GM19372 (cell line): Measurements from ENCODE around the gene C1QTNF6.

Source experiments
- ATAC-seq: cut with Tn5 transposase; IDR thresholded peaks from one replicate; pipeline ENCODE4 v1.9.1; 2021; ENCODE audit warnings: mild to moderate bottlenecking, low read depth, moderate library complexity; ENCODE audit not compliant: unreplicated experiment

Gene C1QTNF6

DNA sequence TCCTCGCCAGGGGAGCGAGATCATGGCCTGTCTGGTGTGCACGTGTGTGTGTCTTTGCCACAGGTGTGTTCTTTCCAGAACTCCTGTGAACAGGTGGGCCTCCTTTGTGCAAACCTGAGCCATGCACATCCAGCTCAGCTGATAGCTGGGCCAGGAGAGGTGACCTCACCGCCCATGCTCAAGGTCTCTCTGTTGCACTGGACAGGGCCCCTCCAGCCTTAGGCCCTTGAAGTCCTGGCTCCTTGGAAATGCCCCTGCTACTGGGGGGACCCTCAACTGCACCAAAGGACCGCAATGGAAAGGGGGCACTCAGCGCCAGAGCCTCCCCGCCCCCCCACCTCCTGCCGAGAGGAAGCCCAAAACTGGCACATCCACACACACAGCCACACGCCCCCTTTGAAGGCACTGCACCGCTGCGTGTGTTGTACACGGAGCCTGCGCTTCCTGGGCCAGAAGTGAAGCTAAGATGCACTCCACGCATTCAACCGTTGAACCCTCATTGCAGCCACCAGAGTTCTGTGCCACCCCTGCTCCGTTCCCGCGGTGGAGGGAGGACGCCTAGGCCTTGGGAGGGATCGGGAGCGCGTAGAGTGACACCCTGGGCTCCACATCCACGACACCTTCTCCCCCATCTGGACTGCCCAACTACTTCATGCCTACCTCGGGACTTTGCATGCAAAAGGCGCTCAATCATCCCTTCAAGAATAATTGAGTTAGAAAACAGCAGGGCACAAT lies 21.9 kb downstream of the C1QTNF6 start:
- no peak for ATAC-seq

- no peak for ATAC-seq
Measured at GRCh38 chr22:37165066-37165465, 23.0 kb downstream of the C1QTNF6 start.

DNA sequence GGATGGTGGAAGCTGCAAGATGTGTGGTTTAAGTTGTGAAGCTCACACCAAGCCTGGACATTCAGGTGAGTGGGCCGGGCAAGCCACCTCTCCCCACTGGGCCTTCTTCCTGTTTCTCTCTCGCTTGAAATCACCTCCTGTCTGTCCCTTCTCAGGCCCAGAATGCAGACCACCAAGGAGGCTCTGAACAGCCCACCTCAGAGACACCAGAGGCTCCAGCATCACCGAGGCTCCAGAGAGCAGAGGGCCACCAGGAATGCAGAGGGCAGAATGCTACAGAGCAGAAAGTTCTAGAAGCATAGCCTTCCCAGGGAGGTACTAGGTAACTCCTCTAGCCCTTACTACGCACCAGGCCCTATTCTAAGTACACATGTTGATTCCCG lies 23.6 kb downstream of the C1QTNF6 start:
- no peak for ATAC-seq

DNA sequence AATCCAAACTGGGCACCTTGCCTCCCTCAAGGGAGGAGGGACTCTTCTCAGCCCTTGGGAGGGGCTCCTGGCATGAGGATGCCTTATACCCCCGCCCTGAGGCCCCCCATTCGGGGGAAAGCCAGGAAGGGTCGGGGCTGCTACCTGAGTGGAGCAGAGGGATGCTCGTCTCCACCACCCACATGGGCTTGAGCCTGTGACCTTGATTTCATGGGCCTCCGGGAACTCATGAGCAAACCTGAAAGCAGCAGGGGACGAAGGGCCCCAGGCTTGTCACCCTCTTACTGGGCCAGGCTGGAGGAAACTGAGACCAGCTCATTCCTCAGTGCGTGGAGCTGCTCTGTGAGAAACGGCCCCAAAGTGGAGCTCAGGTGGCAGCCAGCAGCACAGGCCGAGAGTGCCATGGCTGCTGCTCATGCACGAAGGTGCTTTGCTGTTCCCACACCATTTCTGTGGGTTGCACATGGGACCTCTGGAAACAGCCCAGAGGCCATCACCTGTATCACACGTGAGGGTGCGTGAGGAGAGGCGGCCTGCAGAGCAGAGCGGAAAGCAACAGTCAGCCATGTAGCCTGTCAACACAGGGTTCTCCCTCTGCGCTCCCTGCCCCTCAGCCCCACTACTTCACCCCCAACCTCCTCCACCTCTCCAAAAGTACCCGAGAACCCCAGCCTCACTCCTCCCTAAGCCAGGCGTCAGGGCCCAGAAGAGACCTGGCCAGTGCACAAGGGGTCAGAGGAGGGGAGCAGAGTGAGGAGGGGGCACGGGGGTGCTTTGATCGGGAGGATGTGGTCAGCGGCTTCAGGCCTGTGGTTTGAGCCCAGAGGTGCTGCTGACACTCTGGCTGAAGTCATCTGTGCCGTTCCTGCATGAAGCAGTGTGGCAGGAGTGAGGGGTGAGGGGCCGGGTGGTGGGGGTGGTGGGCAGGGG lies 24.2 kb downstream of the C1QTNF6 start:
- peak; percentile 30 for ATAC-seq

- no peak for ATAC-seq
Measured at GRCh38 chr22:37163096-37163489, 25.0 kb downstream of the C1QTNF6 start.

- ATAC-seq, result peak; percentile 43
Measured at GRCh38 chr22:37162221-37163095, 25.6 kb downstream of the C1QTNF6 start.

GRCh38 chr22:37161443-37161842 lies 26.6 kb downstream of the C1QTNF6 start:
- ATAC-seq, result no peak

GRCh38 chr22:37160027-37160426 lies 28.0 kb downstream of the C1QTNF6 start:
- no peak for ATAC-seq

DNA sequence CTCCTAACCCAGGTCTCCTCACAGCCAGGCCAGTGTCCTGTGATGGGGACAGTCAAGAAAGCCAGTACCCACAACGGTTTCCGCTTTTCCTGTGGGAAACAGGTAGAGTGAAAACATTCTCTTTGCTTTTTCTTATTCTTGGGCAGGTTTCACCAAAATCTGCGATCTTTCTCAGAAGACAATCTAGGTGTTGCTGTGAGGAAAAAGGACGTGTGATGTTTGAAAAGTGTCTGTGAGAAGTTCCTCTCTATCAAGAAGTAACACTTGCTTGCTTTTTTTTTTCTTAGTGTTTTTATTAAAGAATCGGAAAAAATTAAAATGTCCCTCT lies 29.1 kb downstream of the C1QTNF6 start:
- ATAC-seq, result no peak

DNA sequence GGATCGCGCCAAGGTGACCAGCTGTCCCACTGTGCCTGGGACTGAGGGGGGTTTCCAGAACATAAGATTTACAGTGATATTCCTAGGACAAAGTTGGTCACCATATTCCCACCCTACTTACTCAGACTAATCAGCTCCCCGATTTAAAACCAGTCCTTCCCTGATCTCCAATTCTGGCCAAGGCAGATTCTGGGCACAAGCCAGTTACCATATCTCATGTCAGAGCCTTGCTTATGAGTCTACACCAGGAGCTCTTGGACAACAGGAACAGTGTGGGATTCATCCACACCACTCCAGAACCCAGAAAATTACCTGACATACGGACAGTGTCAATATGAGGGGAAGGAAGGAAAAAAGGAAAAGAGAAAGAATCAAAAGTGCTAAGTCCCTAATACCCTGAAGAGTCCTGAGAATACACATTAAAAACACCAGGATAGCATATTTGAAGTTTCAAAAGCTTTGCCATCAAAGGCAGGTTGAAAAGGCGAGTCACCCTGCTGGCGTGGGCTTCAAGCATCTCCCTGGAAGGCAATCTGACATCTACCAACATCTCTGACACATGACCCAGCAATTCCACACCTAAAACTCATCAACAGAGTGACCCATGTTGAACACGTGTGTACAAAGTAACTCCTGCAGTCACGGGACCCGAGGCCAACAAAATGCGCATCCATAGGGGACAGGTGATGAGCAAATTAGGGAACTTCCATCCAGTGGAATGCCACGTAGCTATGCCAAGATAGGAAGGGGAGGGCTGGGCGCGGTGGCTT lies 30.3 kb downstream of the C1QTNF6 start:
- no peak for ATAC-seq

- no peak for ATAC-seq
Measured at GRCh38 chr22:37156686-37157435, 31.2 kb downstream of the C1QTNF6 start.

- ATAC-seq, result no peak
Measured at GRCh38 chr22:37155971-37156370, 32.1 kb downstream of the C1QTNF6 start.

GRCh38 chr22:37154925-37155712 lies 32.9 kb downstream of the C1QTNF6 start:
- ATAC-seq, result no peak

DNA sequence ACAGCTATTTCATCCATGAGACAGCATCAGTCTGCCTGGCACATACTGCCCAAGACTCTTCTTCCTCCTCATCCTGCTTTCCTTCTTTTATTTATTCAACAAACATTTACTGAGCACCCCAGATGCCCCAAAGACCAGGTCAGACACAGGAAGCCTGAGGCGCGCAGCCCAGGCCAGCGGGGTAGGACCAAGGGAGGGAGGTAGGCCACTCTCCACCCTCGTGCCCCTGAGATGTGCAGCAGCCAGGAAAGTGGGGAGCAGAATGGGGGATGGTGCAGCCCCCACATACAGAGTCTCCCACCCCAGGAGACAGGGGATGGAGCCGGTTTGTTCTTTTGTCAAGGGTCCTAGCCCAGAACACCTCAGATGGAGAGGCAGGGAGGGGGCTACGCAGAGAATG lies 34.1 kb downstream of the C1QTNF6 start:
- no peak for ATAC-seq

GRCh38 chr22:37151401-37151800 lies 36.6 kb downstream of the C1QTNF6 start:
- ATAC-seq, result no peak

DNA sequence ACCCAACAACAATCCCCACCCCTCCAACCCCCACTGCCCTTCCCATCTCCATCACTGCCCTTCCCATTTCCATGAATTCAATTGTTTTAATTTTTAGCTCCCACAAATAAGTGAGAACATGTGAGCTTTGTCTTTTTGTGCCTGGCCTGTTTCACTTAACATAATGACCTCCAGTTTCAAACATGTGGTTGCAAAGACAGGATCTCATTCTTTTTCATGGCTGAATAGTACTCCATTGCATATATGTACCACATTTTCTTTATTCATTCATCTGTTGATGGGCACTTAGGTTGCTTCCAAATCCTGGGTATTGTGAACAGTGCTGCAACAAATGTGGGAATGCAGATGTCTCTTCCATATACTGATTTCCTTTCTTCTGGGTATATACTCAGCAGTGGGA lies 37.3 kb downstream of the C1QTNF6 start:
- no peak for ATAC-seq

DNA sequence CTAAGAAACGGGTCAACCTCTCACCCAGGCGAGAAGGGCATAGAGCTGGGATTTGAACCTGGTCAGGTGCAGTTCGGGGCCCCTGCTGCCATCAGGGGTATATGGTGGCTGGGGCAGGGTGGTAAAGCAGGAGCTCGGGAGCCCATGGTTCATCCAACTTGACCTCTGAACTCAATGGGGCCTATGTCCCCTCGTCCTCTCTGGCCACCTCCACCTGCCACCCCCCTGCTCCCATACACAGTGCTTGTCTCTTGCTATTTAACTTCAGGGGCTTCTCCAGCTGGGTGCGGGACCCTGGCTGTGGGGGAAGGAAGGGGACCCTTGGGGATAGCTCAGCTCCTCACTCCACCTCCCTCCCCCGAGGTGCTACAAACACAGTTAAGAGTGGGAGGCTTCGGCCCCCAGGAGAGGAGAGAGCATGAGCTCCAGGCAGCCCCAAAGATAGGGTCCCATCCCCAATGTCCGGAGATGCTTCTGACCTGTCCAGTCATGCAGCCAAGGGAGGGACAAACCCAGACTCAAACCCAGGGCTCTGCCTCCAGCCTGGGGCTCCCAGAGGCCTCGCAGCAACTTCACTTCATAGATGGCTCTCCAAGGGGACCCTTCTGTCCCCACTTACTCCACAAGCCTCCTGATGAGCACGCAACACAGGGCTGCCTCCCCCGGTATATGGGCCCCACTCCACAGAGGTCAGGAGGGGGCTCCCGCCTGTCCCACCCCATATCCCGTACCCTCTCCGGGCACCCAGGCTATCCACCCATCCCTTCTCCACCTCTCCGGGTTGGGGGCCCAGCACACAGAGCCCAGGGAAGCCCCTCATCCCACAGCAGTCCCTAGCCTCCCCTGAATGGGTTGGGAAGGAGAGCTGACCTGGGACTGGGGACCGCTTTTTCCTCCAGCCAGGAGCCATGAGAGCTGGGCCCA lies 39.0 kb downstream of the C1QTNF6 start:
- no peak for ATAC-seq
